Measurements from ENCODE around the gene DDAH1.
"Not testable (repeated sequence)": the region's sequence is repeated elsewhere in the genome, so short reads cannot be mapped to it uniquely, and the experiment has no call there.

DDAH1 gene
- total RNA-seq, result 0 to 1.5 reads per million in 2 donors

DNA sequence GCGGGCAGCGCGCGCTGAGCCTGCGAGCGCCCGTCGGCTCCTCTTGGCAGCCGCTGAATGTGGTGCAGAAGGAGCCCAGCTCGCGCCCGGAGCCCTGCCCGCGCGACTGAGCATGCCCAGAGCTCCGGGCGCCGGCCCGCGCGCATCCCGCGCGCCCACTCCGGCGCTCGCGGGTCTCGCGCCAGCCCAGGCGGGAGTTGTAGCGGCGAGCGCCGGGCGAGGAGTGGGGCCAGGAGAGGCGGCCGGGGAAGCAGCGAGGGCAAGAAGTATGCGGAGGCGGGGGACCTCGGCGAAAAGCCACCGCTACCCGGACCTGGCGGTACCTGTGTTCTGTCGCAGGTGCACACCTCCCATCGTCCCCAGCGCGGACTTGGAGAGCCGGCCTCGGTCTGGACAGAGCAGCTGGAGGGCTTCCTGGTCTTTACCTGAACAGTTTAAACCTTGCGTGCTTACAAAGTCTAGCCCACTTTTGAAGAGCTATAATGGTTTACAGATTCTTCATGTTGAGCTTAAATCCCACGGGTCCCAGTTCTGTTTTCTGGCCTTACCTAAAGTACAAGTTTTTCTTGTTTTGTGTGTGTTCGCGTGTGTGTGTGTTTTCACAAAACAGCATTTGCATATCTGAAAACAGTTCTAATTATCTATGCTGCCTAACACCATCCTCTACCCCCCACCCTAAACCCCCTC is at the start of gene DDAH1:
TSS of gene DDAH1 (minus strand) at position 61 of the 687 bp plus-strand sequence. CDS start 114 bp downstream, outside the sequence.
- peak in 1 of 5 experiments; percentile 15 for DNase-seq

DNA sequence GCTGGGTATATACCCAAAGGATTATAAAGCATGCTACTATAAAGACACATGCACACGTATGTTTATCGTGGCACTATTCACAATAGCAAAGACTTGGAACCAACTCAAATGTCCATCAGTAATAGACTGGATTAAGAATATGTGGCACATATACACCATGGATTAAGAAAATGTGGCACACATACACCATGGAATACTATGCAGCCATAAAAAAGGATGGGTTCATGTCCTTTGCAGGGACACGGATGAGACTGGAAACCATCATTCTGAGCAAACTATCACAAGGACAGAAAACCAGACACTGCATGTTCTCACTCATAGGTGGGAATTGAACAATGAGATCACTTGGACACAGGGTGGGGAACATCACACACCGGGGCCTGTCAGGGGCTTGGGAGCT is 49.0 kb upstream of the DDAH1 start:
- not testable (repeated sequence) for DNase-seq

- peak in 1 of 5 experiments; percentile 3 for DNase-seq
These were observed 39.5 kb upstream of the DDAH1 start for GRCh38 chr1:85504417-85504816.

DNA sequence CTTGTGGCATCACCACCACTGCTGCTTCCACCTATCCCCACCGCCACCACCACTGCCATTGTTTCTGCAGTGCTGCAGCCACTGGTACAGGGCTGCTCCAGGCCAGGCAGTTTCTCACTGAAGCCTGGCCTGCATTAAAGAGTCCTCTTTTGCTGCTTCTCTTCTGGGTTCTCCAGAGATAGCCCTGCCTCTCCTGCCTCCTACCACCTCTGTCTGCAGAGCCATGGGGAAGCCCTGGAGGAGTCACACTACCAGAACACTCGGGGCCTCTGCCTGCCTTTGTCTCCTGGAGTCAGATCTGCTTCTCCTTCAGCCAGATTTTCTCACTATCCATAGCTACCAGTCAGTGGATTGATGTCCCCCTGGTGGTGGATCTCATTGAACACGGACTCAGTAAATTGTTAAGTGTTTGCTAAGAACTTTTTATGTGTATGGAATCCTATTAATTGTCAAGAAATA is 37.7 kb upstream of the DDAH1 start:
- peak in 1 of 5 experiments; percentile 9 for DNase-seq

DNA sequence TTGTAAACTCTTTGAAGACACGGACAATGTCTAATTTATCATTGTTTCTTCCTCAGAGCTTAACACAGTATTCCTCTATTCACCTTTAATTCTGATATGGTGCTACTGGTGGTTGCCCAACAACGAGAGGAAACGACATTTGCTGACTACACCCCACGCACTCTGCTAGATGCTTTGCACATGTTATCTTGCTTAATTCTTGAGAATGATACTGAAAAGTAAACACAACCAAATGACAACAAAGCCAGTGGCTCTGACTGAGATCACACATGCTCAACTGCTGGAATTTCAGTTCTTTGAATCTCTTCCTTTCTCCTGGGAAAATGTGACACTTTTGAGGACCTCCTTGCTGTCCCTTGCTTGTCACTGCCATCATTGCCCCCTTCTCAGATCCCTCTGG is 37.2 kb upstream of the DDAH1 start:
- DNase-seq, result no peak

DNA sequence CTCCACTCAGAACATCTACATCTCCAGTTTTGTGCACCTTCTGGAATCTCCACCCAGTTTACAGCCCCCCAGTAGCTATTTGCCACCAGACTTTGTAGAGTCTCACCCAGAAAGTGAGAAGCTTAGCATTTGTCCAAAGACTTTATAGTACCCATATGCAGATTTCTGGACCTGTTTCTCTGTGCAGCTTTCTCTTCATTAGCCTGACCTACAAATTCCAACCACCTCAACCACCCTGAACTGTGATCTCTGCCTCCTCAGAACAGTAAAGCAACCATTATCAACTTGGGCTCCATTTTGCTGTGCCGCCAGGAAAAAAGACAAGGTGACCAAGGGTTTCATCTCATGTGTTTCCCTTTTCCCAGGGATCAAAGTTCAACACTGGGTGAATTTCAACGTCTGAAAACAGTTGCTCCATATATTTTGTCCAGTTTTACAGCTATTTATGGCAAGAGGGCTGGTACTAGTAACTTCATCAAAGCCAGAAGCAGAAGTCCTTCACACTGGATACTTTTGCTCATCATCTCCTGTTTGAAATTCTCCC is 36.5 kb upstream of the DDAH1 start:
- DNase-seq, result no peak

GRCh38 chr1:85496941-85497582 is 32.1 kb upstream of the DDAH1 start:
- no peak for DNase-seq

DNA sequence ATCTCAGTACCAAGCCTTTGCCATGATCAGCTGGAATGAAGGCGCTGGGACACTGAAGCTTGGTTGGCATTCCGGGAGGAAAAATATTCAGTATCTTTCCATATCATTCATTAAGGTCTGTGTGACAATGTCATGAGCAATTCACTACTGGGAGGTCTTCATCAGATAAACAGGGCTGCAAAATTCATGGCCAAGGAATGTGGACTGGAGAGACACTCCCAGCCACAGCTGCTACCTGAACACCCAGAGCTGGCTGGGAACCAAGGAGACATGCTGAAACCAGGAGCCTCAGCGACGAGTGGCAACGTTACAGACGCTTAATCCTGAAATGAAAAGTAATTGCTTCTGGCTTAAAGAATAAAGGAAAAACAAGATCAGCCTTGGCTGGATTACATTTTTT is 30.6 kb upstream of the DDAH1 start:
- DNase-seq, result no peak

DNA sequence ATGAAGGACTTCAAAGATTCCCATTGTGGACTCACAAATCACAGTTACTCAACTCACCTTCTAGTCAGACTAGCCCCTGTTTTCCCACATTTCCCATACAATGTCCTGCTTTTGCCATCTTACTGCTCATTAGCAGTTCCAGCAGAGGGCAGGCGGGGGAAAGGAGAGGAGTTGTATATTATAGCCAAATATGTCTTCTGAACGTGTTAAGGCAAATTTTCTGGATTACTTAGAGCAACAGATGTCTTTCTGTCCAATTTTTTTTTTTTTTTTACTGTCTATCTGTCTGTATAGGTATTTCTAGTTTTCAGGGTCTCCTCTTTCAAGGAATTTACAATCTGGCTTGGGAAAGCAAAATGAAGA is 29.9 kb upstream of the DDAH1 start:
- no peak for DNase-seq

- DNase-seq, result no peak
These were observed 29.3 kb upstream of the DDAH1 start for GRCh38 chr1:85494074-85494903.

- DNase-seq, result no peak
These were observed 25.5 kb upstream of the DDAH1 start for GRCh38 chr1:85490270-85490985.

DNA sequence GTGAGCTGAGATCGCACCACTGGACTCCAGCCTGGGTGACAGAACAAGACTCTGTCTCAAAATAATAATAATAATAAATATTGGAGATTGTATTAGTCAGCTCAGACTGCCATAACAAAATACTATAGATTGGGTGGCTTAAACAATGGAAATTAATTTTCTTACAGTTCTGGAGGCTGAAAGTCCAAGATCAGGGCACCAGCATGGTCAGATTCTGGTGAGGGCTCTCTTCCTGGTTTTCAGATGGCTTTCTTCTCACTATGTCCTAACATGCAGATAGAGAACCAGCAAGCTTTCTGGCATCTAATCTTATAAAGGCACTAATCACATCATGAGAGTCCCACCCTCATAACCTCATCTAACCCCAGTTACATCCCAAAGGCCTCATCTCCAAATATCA is 23.2 kb upstream of the DDAH1 start:
- no peak for DNase-seq

GRCh38 chr1:85485516-85485915 is 20.6 kb upstream of the DDAH1 start:
- DNase-seq, result no peak

GRCh38 chr1:85484716-85485115 is 19.8 kb upstream of the DDAH1 start:
- no peak for DNase-seq

GRCh38 chr1:85484264-85484663 is 19.3 kb upstream of the DDAH1 start:
- DNase-seq, result no peak

- no peak for DNase-seq
These were observed 16.7 kb upstream of the DDAH1 start for GRCh38 chr1:85481688-85482087.

GRCh38 chr1:85480566-85480965 is 15.6 kb upstream of the DDAH1 start:
- no peak for DNase-seq

- DNase-seq, result no peak
These were observed 14.5 kb upstream of the DDAH1 start for GRCh38 chr1:85479491-85479890.

DNA sequence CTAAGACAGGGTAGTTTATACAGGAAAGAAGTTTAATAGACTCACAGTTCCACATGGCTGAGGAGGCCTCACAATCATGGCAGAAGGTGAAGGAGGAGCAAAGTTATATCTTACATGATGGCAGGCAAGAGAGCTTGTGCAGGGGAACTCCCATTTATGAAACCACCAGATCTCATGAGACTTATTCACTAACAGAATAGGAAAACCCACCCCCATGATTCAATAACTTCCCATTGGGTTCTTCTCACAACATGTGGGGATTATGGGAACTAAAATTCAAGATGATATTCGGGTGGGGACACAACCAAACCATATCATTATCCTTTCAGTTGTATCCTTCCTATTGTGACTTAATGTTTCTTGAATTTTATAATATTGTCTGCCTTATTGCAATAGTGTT is 13.4 kb upstream of the DDAH1 start:
- DNase-seq, result no peak

GRCh38 chr1:85475055-85475454 is 10.1 kb upstream of the DDAH1 start:
- no peak for DNase-seq

- DNase-seq, result no peak
These were observed 8.4 kb upstream of the DDAH1 start for GRCh38 chr1:85473390-85473789.

GRCh38 chr1:85471558-85471957 is 6.6 kb upstream of the DDAH1 start:
- no peak for DNase-seq

DNA sequence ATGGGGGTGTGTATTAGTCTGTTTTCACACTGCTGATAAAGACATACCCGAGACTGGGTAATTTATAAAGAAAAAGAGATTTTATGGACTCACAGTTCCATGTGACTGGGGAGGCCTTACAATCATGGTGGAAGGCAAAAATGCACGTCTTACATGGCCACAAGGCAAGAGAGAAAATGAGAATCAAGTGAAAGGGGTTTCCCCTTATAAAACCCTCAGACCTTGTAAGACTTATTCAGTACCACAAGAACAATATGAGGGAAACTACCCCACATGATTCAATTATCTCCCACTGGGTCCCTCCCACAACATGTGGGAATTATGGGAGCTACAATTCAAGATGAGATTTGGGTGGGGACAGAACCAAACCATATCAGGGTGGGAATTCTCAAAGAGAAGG is 5.2 kb upstream of the DDAH1 start:
- not testable (repeated sequence) for DNase-seq

Data from T-helper 2 cell (primary cell).